ENCODE measurements around the gene JAZF1.

JAZF1 gene

GRCh38 chr7:28102797-28103196, 77.8 kb downstream of the JAZF1 start:
- no peak for DNase-seq

GRCh38 chr7:28096713-28097112, 83.9 kb downstream of the JAZF1 start:
- peak; percentile 76 for DNase-seq

- peak; percentile 16 for DNase-seq
These were observed 85.4 kb downstream of the JAZF1 start for GRCh38 chr7:28095231-28095630.

GRCh38 chr7:28093623-28094232, 86.9 kb downstream of the JAZF1 start:
- peak; percentile 75 for DNase-seq

GRCh38 chr7:28091190-28091589, 89.4 kb downstream of the JAZF1 start:
- DNase-seq = no peak

- no peak for DNase-seq
These were observed 91.5 kb downstream of the JAZF1 start for GRCh38 chr7:28088901-28089714.

DNA sequence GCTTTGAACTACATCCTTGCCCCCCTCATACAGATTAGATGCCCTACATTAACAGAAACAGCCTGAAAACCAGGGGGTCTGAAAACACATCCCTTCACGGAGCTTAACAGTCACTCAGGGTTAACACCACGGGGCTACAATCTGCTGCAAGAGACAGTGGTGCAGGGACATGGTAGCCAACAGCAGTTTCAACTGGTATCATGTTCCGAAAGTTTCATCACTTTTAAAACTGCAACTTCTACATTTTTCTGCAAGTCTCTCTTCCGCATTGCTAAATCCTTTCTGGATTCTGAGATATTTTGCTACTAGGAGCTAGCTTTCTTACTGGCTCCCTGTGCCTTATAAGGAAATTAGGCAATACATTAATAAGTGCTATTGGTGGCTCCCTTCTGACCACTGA, 92.6 kb downstream of the JAZF1 start:
- DNase-seq = no peak

- peak; percentile 17 for DNase-seq
These were observed 94.4 kb downstream of the JAZF1 start for GRCh38 chr7:28086198-28086597.

DNA sequence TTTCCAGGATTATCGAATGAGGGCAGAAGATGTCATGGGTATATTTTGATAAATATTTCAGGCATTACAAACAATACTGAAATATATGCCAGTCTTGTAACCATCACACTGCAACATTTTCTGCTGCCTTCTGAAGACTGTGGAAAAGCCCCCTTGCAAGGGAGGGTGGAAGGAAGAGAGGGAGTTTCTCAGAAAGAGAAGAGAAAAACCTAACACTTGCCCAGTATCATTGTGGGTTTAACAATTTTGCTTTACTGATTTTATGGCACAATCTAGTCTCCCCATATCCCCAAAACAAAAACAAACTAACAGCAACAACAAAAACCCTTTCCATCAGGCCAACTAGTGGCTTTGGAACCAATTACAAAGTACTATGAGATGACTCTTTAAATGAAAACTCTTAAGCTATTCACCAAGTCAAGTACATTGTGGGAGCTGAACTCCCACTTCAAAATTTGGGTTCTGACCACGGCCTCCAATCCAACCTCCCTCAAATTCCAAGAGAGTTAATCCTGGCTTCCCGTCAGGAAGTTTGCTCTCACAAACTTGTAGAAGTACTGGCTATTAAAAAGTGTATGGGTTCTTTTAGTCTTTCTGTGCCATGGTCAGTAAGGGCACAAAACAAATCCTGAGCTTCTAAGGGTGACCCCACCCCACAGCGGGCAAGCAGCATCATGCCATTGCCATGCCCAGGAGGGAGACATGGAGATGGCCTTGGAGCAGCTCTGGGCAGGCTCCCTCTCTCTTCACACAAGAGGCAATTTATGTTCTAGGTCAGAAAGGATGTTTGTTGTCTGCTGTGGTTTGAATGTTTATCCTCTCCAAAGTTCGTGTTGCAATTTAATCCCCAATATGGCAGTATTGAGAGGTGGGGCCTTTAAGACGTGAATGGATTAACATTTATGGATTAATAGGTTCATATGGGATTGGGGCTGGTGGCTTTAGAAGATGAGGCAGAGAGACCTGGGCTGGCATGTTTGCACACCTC, 96.3 kb downstream of the JAZF1 start:
- DNase-seq = no peak

GRCh38 chr7:28083164-28083997, 97.2 kb downstream of the JAZF1 start:
- peak; percentile 73 for DNase-seq

GRCh38 chr7:28082071-28082470, 98.5 kb downstream of the JAZF1 start:
- DNase-seq = no peak

DNA sequence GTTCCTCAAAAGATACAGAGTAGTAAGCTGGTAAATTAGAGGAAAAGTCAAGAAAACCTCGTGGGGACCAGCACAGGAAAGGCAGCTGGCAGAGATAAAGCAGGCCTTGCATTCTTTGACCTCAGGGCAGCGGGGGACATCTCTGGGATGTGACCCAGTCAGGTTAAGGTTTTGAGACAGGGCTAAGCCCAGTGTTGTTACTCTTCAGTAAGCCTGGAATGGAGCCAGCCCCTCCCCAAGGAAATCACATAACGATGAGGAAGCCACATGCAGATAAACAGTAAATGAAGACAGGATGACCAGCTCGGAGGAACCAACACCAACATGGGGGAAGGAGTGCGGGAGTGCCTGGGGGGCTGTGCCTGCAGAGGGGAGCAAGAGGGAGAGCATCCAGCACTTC, 99.6 kb downstream of the JAZF1 start:
- DNase-seq = peak; percentile 49

- peak; percentile 76 for DNase-seq
These were observed 102.3 kb downstream of the JAZF1 start for GRCh38 chr7:28078036-28078901.

DNA sequence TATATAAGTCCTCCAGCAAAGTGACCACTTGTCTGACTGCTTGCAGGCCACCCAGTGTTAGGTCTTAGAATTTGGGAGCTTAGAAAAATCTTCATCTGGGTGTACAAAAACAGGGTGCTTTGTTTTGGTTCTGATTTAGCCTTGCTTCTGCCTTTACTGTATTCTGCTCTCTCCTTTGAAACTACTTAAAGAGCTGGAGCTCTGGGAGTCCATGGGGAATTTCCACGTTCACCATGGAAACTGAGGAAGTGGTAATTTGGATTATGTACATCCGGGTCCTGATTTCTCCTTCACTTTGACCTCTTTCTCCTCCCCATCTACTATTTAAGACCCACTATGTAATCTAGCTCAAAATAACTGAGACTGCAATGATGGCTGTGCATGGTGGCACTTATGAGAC, 103.0 kb downstream of the JAZF1 start:
- no peak for DNase-seq

GRCh38 chr7:28076423-28077200, 104.0 kb downstream of the JAZF1 start:
- DNase-seq = no peak

- no peak for DNase-seq
These were observed 104.8 kb downstream of the JAZF1 start for GRCh38 chr7:28075674-28076358.

GRCh38 chr7:28072876-28073514, 107.6 kb downstream of the JAZF1 start:
- DNase-seq = no peak

DNA sequence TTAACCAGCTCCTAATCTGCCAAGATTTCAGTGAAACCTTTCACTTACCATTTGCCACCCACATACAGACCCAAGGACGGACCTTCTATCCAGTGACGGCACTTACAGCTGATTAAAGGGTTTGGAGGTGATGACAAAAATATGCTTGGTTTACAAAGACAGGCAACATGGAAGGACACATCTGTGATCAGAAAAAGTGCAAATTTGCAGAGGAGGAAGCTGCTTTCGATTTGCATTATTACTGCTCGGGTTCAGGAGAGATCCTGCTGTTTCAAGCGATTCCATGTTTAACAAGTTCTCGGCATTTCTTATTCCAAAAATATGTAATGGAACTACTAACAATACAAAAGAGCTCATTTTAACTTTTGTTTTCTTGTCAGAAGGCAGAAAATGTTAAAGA, 109.0 kb downstream of the JAZF1 start:
- DNase-seq = no peak

DNA sequence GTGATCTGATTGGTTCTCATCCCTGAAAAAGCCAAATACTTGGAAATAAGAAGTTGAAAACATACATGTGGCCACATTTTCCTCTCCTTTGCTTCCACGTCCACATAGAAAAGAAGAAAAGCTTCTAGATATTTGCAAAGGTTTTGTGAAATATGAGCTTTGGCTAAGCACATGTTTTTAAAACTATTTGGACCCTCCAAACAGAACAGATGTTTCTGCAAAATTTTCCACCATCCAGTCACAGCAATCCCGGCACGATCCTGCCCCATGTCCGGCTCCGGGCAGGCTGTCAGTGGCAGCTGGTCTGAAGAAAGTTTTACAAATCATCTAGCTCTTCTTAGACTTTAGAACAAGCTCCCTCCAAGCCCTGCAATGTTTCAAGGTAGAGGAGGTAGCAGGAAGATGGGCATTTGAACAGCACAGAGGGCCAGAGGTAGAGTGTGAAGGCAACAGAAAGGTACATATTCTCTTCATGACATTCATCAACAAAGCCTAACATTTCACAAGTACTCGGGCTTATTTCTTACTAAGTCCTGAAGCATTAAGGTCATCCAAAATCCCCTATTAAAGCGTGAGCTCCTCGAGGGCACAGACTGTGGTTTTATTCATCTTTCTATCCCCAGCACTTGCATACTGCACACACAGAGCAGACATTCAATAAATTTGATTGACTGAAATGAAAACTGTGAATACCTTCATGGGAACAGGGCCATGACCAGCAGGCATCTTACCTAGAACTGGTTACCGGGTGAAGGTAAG, 110.1 kb downstream of the JAZF1 start:
- no peak for DNase-seq
